ENCODE measurements around the gene CFAP92. TPM values are rescaled to one million over a fixed set of nuclear protein-coding genes. Genes with fewer than 3 reads are reported as not detected.

The CFAP92 gene
- total RNA-seq, 1 donor from 2014 or later, result not detected

GRCh38 chr3:129020691-129021090 lies 26.8 kb upstream of the CFAP92 start:
- Mint-ChIP-seq H3K36me3 (ENCODE audit: unreplicated experiment) (no peaks in the 10 kb centered on the region), H3K4me1 (ENCODE audit: unreplicated experiment) (no peaks in the 10 kb centered on the region), H3K9me3 (ENCODE audit: unreplicated experiment) (no peaks in the 10 kb centered on the region), H3K4me3 (ENCODE audit: unreplicated experiment) (no peak overlapping the region), H3K27me3 (ENCODE audit: unreplicated experiment) (peaks cover 34% of the 10 kb centered on the region), H3K27ac (ENCODE audit: unreplicated experiment) (no peak overlapping the region)
- TF ChIP-seq CTCF (IDR thresholded peaks at IDR 0.05), result no peak
- DNase-seq (ENCODE audit: extremely low spot score, unreplicated experiment), result no peak

- no peak overlapping the region for H3K27ac Mint-ChIP-seq (ENCODE audit: unreplicated experiment)
- H3K4me1 Mint-ChIP-seq (ENCODE audit: unreplicated experiment), result no peaks in the 10 kb centered on the region
- H3K36me3 Mint-ChIP-seq (ENCODE audit: unreplicated experiment), result no peaks in the 10 kb centered on the region
- no peak overlapping the region for H3K4me3 Mint-ChIP-seq (ENCODE audit: unreplicated experiment)
- no peak for DNase-seq (ENCODE audit: extremely low spot score, unreplicated experiment)
- H3K27me3 Mint-ChIP-seq (ENCODE audit: unreplicated experiment), result peaks cover 20% of the 10 kb centered on the region
- H3K9me3 Mint-ChIP-seq (ENCODE audit: unreplicated experiment), result no peaks in the 10 kb centered on the region
- no peak for TF ChIP-seq CTCF (IDR thresholded peaks at IDR 0.05)
Measured at GRCh38 chr3:129019266-129019665, 25.4 kb upstream of the CFAP92 start.

GRCh38 chr3:129018751-129019150 lies 24.9 kb upstream of the CFAP92 start:
- Mint-ChIP-seq H3K4me1 (ENCODE audit: unreplicated experiment) (no peaks in the 10 kb centered on the region), H3K36me3 (ENCODE audit: unreplicated experiment) (no peaks in the 10 kb centered on the region), H3K27ac (ENCODE audit: unreplicated experiment) (no peak overlapping the region), H3K9me3 (ENCODE audit: unreplicated experiment) (no peaks in the 10 kb centered on the region), H3K27me3 (ENCODE audit: unreplicated experiment) (peaks cover 20% of the 10 kb centered on the region), H3K4me3 (ENCODE audit: unreplicated experiment) (no peak overlapping the region)
- DNase-seq (ENCODE audit: extremely low spot score, unreplicated experiment), result no peak
- TF ChIP-seq CTCF (IDR thresholded peaks at IDR 0.05), result no peak

- peaks cover 20% of the 10 kb centered on the region for H3K27me3 Mint-ChIP-seq (ENCODE audit: unreplicated experiment)
- H3K4me1 Mint-ChIP-seq (ENCODE audit: unreplicated experiment), result no peaks in the 10 kb centered on the region
- no peak overlapping the region for H3K27ac Mint-ChIP-seq (ENCODE audit: unreplicated experiment)
- H3K4me3 Mint-ChIP-seq (ENCODE audit: unreplicated experiment), result no peak overlapping the region
- no peaks in the 10 kb centered on the region for H3K9me3 Mint-ChIP-seq (ENCODE audit: unreplicated experiment)
- no peak for TF ChIP-seq CTCF (IDR thresholded peaks at IDR 0.05)
- DNase-seq (ENCODE audit: extremely low spot score, unreplicated experiment), result no peak
- no peaks in the 10 kb centered on the region for H3K36me3 Mint-ChIP-seq (ENCODE audit: unreplicated experiment)
Measured at GRCh38 chr3:129018271-129018670, 24.4 kb upstream of the CFAP92 start.

- Mint-ChIP-seq H3K36me3 (ENCODE audit: unreplicated experiment) (no peaks in the 10 kb centered on the region), H3K27me3 (ENCODE audit: unreplicated experiment) (peaks cover 20% of the 10 kb centered on the region), H3K4me1 (ENCODE audit: unreplicated experiment) (no peaks in the 10 kb centered on the region), H3K9me3 (ENCODE audit: unreplicated experiment) (no peaks in the 10 kb centered on the region), H3K4me3 (ENCODE audit: unreplicated experiment) (no peak overlapping the region), H3K27ac (ENCODE audit: unreplicated experiment) (no peak overlapping the region)
- TF ChIP-seq CTCF (IDR thresholded peaks at IDR 0.05), result no peak
- no peak for DNase-seq (ENCODE audit: extremely low spot score, unreplicated experiment)
Measured at GRCh38 chr3:129017484-129017899, 23.6 kb upstream of the CFAP92 start.
